ENCODE results near the gene CORIN. TPM values are rescaled to one million over a fixed set of nuclear protein-coding genes. Genes with fewer than 3 reads are reported as not detected.

CORIN gene
- total and polyA plus RNA-seq, 2 of the 4 experiments (the other 2 are of a cell fraction): 20.3 to 24.7 TPM

DNA sequence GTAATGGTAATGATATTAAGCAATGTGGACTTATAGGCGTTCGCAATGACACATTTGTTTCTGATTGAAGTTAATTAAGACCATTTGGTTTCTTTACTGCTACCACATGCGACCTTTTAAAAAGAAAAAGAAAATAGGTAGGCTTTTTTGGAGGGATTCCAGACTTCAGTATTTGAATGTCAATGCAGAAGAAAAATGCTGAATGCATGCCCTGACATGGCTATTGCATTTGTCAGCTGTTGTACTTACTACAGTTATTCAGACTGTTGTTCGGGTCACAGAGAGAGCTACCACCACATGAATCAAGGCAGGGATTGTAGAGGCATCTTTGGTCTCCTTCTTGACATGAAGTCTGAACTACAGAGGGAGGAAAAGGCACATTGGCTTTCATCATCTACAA is 163.7 kb downstream of the CORIN start:
- no TSS peak for BruUV-seq (replicated peaks)
- Histone ChIP-seq H3K4me2 (ENCODE audit: low read depth, low read length) (no peak overlapping the region), H3K79me1 (ENCODE audit: low read depth in 1 of 2, low read length in 2 of 2) (no peaks in the 10 kb centered on the region), H3K9ac (ENCODE audit: low read depth, low read length) (no peak overlapping the region), H2BK15ac (ENCODE audit: low read depth, low read length) (no peak overlapping the region), H4K8ac (ENCODE audit: low read depth in 2 of 2, low read length in 2 of 2) (no peak overlapping the region), H4K91ac (ENCODE audit: insufficient read depth, low read depth, low read length) (no peak overlapping the region), H3K36me3 (ENCODE audit: control insufficient read depth, insufficient read depth, low read length) (no peaks in the 10 kb centered on the region), H3K9me3 (ENCODE audit: control insufficient read depth, insufficient read depth, low read length) (no peaks in the 10 kb centered on the region), H2AFZ (replicated peaks; ENCODE audit: low read length, poor library complexity) (no peak overlapping the region), H3K4me1 (ENCODE audit: control insufficient read depth, insufficient read depth, low read length) (no peaks in the 10 kb centered on the region), H3K27ac (ENCODE audit: insufficient read depth, low read length) (no peak overlapping the region), H2BK20ac (ENCODE audit: low read depth, low read length) (no peak overlapping the region), H2AK5ac (ENCODE audit: low read depth, low read length) (no peak overlapping the region), H3K23ac (ENCODE audit: low read depth, low read length) (no peak overlapping the region), H3K14ac (replicated peaks; ENCODE audit: low read depth, low read length) (no peak overlapping the region), H3K56ac (ENCODE audit: extremely low read depth, insufficient read depth, low read length) (no peak overlapping the region), H3K4ac (ENCODE audit: low read depth, low read length) (no peak overlapping the region), H3K9me1 (ENCODE audit: insufficient read depth, low read length) (no peaks in the 10 kb centered on the region), H4K20me1 (ENCODE audit: insufficient read depth, low read length) (no peaks in the 10 kb centered on the region), H2BK5ac (ENCODE audit: low read depth, low read length, poor library complexity, severe bottlenecking) (no peak overlapping the region), H4K5ac (ENCODE audit: low read depth, low read length) (no peak overlapping the region), H3K18ac (ENCODE audit: low read depth, low read length) (no peak overlapping the region), H2AK9ac (replicated peaks; ENCODE audit: low read depth, low read length, poor library complexity) (no peak overlapping the region), H3K27me3 (ENCODE audit: control insufficient read depth, insufficient read depth, low read length) (peaks cover 9% of the 10 kb centered on the region), H3K4me3 (ENCODE audit: insufficient read depth, low read depth, low read length) (no peak overlapping the region), H2BK120ac (ENCODE audit: low read depth, low read length) (no peak overlapping the region)
- in situ Hi-C loops (cut with MboI; ENCODE audit: low sequenced_read_pairs) (no loop called here), dilution Hi-C loops (cut with HindIII; ENCODE audit: low sequenced_read_pairs, unreplicated experiment) (no loop called here), intact Hi-C loops (cut with micrococcal nuclease) (no loop called here)
- TF ChIP-seq SMC3 (IDR thresholded peaks at IDR 0.05; ENCODE audit: low read depth, low read length) (no peak), POLR2A (IDR thresholded peaks at IDR 0.05; ENCODE audit: low read depth, low read length) (no peak), MAFK (IDR thresholded peaks at IDR 0.05; ENCODE audit: low read depth, low read length) (no peak), CHD1 (IDR thresholded peaks at IDR 0.05; ENCODE audit: low read depth, low read length) (no peak)
- TF ChIP-seq, protein P1, sequence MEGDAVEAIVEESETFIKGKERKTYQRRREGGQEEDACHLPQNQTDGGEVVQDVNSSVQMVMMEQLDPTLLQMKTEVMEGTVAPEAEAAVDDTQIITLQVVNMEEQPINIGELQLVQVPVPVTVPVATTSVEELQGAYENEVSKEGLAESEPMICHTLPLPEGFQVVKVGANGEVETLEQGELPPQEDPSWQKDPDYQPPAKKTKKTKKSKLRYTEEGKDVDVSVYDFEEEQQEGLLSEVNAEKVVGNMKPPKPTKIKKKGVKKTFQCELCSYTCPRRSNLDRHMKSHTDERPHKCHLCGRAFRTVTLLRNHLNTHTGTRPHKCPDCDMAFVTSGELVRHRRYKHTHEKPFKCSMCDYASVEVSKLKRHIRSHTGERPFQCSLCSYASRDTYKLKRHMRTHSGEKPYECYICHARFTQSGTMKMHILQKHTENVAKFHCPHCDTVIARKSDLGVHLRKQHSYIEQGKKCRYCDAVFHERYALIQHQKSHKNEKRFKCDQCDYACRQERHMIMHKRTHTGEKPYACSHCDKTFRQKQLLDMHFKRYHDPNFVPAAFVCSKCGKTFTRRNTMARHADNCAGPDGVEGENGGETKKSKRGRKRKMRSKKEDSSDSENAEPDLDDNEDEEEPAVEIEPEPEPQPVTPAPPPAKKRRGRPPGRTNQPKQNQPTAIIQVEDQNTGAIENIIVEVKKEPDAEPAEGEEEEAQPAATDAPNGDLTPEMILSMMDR (conservative IDR thresholded peaks at IDR 0.05; ENCODE audit: low read depth, low read length): no peak
- TF ChIP-seq, protein P2, sequence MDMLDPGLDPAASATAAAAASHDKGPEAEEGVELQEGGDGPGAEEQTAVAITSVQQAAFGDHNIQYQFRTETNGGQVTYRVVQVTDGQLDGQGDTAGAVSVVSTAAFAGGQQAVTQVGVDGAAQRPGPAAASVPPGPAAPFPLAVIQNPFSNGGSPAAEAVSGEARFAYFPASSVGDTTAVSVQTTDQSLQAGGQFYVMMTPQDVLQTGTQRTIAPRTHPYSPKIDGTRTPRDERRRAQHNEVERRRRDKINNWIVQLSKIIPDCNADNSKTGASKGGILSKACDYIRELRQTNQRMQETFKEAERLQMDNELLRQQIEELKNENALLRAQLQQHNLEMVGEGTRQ (IDR thresholded peaks at IDR 0.05; ENCODE audit: low read depth, low read length): no peak
- DNase-seq (no peak), ATAC-seq (ENCODE audit: low read depth) (no peak)
- CTCF ChIA-PET: no interaction called here
- POLR2A ChIA-PET (ENCODE audit: unreplicated experiment): no interaction called here
- WGBS, 2 experiments (ENCODE audit: extremely low coverage in 2 of 2, insufficient read length in 1 of 2): no CpG with 5 or more reads among the region's 4 CpGs
